HG03135 (cell line): ENCODE measurements around the gene NKPD1.
"Not testable (repeated sequence)": the region's sequence is repeated elsewhere in the genome, so short reads cannot be mapped to it uniquely, and the experiment has no call there.

Experiments
- ATAC-seq: cut with Tn5 transposase; IDR thresholded peaks from one replicate; pipeline ENCODE4 v1.9.1; 2021; ENCODE audit warnings: mild to moderate bottlenecking, moderate library complexity; ENCODE audit not compliant: unreplicated experiment

NKPD1 gene

GRCh38 chr19:45118591-45119355 is 42.0 kb downstream of the NKPD1 start:
- not testable (repeated sequence) for ATAC-seq

DNA sequence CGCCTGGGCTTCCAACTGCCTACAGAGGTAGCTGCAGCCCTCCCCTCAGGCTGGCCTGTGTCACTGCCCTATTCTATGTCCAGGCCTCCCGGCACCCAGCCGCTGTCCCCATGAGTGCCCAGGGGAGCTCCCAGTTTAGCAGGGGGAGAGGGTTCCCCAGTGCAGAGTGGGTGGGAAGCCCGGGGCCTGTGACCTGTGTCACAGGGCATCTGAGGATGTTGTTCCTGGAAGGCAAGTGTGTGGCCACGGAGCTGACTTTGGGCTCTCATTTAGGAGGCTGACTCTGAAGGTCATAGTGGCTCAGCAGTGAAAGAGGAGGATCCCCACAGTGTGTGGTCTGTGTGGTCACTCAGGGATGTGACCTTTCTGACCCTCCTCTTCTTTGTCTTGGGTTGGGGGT is 42.7 kb downstream of the NKPD1 start:
- ATAC-seq = no peak

DNA sequence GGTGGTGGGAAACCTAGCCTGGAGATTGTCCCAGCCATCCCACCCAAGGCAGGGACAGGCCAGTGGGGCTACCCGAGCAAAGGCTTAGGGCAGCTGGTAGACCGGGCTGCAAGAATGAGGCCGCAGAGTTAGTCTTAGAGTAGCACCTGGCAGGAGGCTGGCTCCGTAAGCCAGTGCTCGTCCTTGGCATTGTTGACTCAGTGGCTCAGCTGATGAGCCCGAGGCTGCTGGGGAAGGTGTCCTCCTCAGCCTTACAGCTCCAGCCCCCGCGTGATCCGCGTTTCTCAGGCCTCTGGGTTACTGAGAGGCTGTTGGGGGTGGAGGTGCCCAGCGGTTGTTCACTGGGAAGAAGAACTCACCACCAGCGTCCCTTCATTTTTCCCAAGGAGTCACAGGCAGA is 43.1 kb downstream of the NKPD1 start:
- no peak for ATAC-seq

GRCh38 chr19:45117167-45117594 is 43.6 kb downstream of the NKPD1 start:
- ATAC-seq = no peak

- no peak for ATAC-seq
Measured at GRCh38 chr19:45115809-45116615, 44.8 kb downstream of the NKPD1 start.

DNA sequence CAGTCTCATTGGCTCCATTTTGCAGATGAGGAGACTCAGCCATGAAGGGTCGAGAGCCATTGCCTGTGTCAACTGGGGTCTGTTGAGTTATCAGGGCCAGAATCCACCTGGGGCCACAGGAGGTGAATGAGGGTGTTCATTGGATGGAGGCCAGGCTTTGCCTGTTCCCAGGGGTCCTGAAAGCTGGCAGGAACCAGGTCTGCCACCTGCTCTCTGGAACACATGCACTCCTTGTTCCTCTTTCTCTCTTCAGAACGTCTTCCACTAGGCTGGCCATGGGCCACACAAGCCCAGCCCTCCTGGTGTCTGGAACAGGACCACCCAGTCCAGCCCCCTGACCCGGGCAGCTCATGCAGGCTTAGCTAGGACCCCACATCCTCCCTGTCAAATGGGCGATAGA is 46.7 kb downstream of the NKPD1 start:
- ATAC-seq = no peak

DNA sequence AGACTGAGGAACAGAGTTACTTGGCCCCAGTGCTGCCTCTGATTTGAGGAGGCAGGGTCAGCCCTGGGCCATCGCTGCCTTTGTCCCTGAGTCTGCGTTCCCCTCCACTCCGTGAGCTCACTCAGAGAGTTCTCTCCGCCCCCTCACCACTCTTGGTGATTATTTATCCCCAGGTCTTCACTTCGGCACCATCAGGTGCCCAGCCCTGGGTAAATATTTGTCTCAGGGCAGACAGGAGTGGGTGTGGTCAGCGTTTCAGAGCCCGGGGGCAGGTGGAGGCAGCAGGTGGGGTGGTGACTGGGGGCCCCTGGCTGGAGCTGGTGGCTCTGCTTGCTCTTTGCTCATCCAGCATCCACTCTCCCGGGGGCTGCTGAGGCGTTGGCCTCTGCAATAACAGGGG is 47.2 kb downstream of the NKPD1 start:
- ATAC-seq = no peak

DNA sequence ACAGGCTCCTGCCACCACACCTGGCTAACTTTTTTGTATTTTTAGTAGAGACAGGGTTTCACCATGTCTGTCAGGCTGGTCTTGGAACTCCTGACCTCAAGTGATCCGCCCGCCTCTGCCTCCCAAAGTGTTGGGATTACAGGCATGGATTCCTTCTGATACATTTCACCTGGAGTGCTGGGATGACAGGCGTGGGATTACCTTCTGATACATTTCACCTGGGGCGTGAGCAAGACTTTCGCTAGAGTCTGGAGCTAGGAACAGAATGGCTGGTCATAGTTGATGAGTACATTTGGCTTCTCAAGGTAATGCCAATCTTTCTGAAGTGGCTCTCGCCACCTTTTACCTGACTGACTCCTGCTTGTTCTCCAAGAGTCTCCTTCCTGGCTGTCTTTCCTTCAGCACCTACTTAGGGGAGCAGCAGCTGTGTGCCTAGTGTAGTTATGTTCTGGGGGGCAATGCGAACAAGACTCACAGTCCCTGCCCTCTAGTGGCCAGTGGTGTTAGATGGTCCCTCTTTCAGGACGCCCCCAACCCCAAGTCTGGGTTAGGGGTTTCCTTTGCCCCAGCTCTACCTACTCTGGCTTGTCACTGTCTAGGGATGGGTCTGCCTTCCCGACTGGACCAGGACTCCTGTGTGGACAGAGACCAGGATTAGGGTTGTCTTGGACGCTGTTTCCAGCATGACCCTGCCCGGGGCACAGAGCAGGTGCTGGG is 48.5 kb downstream of the NKPD1 start:
- ATAC-seq = no peak
